Mucosa of descending colon (tissue), 3 donors: ENCODE data around the gene TPX2. TPM values are rescaled to one million over a fixed set of nuclear protein-coding genes. Genes with fewer than 3 reads are reported as not detected.

Source experiments
- ATAC-seq: fragments of 200-7000 bp; cut with Tn5 transposase; one replicate; pipeline ENCODE4 v1.9.1; 2020; ENCODE audit warnings: mild to moderate bottlenecking, moderate library complexity
- DNase-seq, 3 donors: peaks; one replicate each; pipeline ENCODE4 v3.0.0-alpha.2; 2020
- H3K36me3 ChIP-seq: fragments of 200-600 bp; one replicate; pipeline ENCODE4 v1.8.0; 2021; ENCODE audit warnings: low read depth, mild to moderate bottlenecking
- H3K4me1 ChIP-seq: fragments of 200-600 bp; one replicate; pipeline ENCODE4 v1.8.0; 2021; ENCODE audit warnings: low read depth, mild to moderate bottlenecking
- H3K4me3 ChIP-seq: fragments of 200-600 bp; one replicate; pipeline ENCODE4 v1.8.0; 2021; ENCODE audit warnings: mild to moderate bottlenecking
- H3K9me3 ChIP-seq: fragments of 200-600 bp; one replicate; pipeline ENCODE4 v1.8.0; 2021; ENCODE audit warnings: mild to moderate bottlenecking
- intact Hi-C, 2 donors: fragments of 100-400 bp; cut with DNase I in 1 of 2; cut with micrococcal nuclease in 1 of 2; formaldehyde crosslinking; loops; one replicate each; pipeline versions ENCODE4 v1.11.0 to v1.11.1; 2022; cut with DNase I, micrococcal nuclease
- total RNA-seq, 3 donors: library from RNA; stranded (reverse); fragmentation: NEBNext Ultra II Directional in 2 of 3; extraction: Animal tissue kit (Norgen Biotek cat#: 25700) in 2 of 3; gene quantifications; one replicate each; pipeline versions ENCODE4 v1.2.1 to v1.2.4, GENCODE V29; 2021 to 2023
- TF ChIP-seq, protein P1 (sequence below): fragments of 200-600 bp; IDR thresholded peaks from one replicate; pipeline ENCODE4 v1.8.0; 2022; ENCODE audit warnings: antibody characterized with exemption, mild to moderate bottlenecking
- donor health status: DM: no; HTN: no; CAD: no; lungs with moderate emphysema.
- donor health status: DM: no; HTN: no; CAD: no.
- donor health status: DM: no; HTN: yes; CAD: no.

The TPX2 gene
- total RNA-seq, 3 donors from 2014 or later: 3.0 to 26.6 (median 8.8) TPM

DNA sequence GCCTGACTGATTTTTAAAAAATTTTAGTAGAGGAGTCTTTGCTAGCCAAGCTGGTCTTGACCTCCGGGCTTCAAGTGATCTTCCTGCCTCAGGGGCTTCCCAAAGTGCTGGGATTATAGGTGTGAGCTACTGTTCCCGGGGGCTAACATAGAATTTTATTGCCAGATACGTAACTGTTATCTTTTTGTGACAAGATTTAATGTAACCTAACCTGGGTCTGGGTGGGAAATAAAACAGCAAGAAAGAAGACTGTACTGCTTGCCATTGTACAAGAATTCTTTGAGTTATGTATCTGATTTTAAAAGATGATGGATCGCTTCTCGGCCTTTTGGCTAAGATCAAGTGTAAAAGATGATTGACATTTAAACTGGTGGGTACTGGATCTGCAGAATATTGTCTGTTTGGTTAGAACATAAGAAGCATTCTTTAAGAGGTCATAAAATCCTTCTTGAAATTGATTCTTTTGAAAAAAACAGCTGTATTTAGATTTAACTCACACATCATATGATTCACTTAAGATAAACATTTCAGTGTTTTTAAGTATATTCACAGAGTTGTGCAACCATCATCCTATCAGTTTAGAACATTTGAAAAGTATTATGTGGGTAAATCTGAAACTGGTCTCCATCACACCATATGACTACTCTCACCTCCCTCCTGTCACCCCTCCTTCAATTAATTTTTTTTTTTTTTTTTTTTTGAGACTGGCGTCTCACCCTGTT lies 21.6 kb downstream of the TPX2 start:
- DNase-seq: no peak
- H3K4me3 ChIP-seq: no peak overlapping the region
- TF ChIP-seq, protein P1, sequence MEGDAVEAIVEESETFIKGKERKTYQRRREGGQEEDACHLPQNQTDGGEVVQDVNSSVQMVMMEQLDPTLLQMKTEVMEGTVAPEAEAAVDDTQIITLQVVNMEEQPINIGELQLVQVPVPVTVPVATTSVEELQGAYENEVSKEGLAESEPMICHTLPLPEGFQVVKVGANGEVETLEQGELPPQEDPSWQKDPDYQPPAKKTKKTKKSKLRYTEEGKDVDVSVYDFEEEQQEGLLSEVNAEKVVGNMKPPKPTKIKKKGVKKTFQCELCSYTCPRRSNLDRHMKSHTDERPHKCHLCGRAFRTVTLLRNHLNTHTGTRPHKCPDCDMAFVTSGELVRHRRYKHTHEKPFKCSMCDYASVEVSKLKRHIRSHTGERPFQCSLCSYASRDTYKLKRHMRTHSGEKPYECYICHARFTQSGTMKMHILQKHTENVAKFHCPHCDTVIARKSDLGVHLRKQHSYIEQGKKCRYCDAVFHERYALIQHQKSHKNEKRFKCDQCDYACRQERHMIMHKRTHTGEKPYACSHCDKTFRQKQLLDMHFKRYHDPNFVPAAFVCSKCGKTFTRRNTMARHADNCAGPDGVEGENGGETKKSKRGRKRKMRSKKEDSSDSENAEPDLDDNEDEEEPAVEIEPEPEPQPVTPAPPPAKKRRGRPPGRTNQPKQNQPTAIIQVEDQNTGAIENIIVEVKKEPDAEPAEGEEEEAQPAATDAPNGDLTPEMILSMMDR: no peak
- no peaks in the 10 kb centered on the region for H3K4me1 ChIP-seq
- intact Hi-C loops: no loop called here
- no peaks in the 10 kb centered on the region for H3K36me3 ChIP-seq
- H3K9me3 ChIP-seq: no peaks in the 10 kb centered on the region
- ATAC-seq: no peak

DNA sequence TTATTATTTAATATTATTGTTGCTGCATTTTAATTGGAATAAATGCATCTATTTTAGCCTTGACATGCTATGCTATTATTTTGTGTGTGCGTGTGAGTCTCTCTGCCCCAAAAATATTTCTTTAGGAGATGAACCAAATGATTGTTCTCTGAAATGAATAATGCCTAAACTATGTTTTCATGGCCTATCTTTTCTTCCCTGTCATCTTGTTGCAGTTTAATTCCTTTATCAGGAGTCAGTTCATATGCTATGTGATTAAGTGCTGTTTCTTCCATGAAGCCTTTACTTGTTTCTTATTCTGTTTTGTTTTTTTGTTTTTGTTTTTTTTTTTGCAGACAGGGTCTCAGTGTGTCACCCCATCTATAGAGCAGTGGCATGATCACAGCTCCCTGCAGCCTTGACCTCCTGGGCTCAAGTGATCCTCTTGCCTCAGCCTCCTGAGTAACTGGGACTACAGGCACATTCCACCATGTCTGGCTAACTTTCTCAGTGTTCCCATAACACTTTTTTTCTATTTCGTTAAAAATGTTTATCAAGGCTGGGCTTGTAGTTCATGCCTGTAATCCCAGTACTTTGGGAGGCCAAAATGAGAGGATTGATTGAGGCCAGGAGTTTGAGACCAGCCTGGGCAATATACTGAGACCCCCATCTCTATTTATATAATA lies 25.7 kb downstream of the TPX2 start:
- no peaks in the 10 kb centered on the region for H3K36me3 ChIP-seq
- no peak overlapping the region for H3K4me3 ChIP-seq
- H3K9me3 ChIP-seq: no peaks in the 10 kb centered on the region
- intact Hi-C loops: no loop called here
- no peak for DNase-seq
- no peaks in the 10 kb centered on the region for H3K4me1 ChIP-seq
- no peak for ATAC-seq
- TF ChIP-seq, protein P1: no peak

DNA sequence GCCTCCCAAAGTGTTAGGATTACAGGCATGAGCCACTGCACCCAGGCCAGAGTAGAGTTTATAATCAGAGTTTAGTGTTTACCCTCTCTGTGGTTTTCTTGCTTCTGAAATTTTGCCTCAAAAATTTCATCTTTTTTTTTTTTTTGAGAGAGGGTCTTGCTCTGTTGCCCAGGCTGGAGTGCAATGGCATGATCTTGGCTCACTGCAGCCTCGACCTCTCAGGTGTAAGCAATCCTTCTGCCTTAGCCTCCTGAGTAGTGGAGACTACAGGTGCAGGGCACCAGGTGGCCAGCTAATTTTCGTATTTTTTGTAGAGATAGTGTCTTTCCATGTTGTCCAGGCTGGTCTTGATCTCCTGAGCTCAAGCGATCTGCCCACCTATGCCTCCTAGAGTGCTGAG lies 28.7 kb downstream of the TPX2 start:
- no peak for ATAC-seq
- DNase-seq: no peak
- Histone ChIP-seq H3K36me3 (no peaks in the 10 kb centered on the region), H3K9me3 (no peaks in the 10 kb centered on the region), H3K4me1 (no peaks in the 10 kb centered on the region), H3K4me3 (no peak overlapping the region)
- intact Hi-C loops: no loop called here
- TF ChIP-seq, protein P1: no peak

DNA sequence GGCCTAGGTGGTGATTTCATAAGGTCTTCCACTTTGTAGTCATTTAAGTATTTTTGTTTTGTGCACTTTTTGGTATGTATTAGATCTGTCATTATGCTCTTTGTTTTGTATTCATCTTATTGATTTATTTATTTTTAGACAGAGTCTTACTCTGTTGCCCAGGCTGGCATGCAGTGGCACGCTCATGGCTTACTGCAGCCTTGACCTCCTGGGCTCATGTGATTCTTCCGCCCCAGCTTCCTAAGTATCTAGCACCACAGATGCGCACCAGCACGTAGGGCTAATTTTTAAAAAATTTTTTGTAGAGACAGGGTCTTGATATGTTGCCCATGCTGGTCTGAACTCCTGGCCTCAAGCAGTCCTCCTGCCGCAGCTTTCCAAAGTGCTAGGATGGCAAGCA lies 30.6 kb downstream of the TPX2 start:
- DNase-seq (no peak), ATAC-seq (no peak)
- no peaks in the 10 kb centered on the region for H3K4me1 ChIP-seq
- H3K9me3 ChIP-seq: no peaks in the 10 kb centered on the region
- TF ChIP-seq, protein P1: no peak
- no peak overlapping the region for H3K4me3 ChIP-seq
- intact Hi-C loops: no loop called here
- no peaks in the 10 kb centered on the region for H3K36me3 ChIP-seq

DNA sequence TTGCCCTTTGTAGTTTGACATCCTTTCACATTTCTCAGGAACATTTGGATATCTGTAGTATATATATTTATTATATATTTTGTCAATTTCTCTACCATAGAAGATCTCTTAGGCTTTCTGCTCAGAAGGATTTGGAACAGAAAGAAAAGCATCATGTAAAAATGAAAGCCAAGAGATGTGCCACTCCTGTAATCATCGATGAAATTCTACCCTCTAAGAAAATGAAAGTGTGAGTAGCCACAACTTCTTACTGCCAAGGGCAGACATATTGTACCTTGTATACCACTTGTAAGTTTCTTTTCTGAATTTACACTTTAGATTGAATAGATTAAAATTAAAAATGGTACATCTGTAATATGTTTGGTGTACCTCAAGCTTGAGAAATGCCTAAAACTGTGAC lies 31.2 kb downstream of the TPX2 start:
- ATAC-seq: no peak
- Histone ChIP-seq H3K36me3 (no peaks in the 10 kb centered on the region), H3K9me3 (no peaks in the 10 kb centered on the region), H3K4me3 (no peak overlapping the region), H3K4me1 (no peaks in the 10 kb centered on the region)
- intact Hi-C loops: no loop called here
- no peak for DNase-seq
- TF ChIP-seq, protein P1: no peak
